A673 (cell line): Measurements from ENCODE around the gene CTAGE1.

Experiments used
- EZH2 ChIP-seq: fragments of 200-600 bp; sonication (generic); IDR thresholded peaks from 2 replicates; pipeline ENCODE4 v1.6.1; 2017; ENCODE audit warnings: borderline replicate concordance, low read depth, mild to moderate bottlenecking, mixed read lengths, antibody characterized with exemption, low read length; ENCODE audit not compliant: poor library complexity, severe bottlenecking
- TF ChIP-seq, protein P1 (sequence below): fragments of 300-800, 200-600 bp; sonication (generic); conservative IDR thresholded peaks from 2 replicates; pipeline ENCODE4 v1.5.1; 2017; ENCODE audit warnings: low read depth, mild to moderate bottlenecking, antibody characterized with exemption, low read length, moderate library complexity, mixed read lengths

DNA sequence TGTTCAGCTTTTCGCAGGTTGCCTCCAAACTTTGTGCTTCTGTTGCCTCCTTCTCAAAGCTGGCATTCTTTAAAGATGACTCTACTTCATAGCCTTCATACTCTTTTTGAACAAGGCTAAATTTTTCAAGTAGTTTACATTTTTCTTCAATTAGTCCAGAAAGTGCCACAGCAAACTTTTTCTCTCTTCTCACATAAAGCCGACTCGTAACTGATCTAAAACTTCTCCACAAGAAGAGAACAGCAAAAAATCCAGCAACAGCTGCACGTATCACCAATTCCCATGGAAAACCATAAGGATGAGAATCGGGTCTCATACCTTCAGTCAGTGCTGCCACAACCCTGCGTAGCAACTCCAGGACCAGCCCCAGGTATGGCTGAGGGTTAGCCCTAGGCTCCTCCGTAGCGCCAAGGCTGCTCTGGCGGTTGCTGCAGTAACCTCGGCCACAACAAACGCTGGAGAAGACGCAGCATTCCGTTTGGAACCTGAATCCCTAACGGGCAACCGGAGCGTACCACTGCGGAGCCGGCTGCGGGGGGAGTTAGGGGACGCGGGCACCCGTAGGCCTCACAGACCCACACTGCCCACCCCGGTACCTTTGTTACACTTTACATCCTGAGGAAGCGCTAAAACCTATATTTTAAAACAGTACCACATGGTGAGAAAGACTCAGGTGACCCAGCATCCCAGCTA is at the start of gene CTAGE1:
- TF ChIP-seq, protein P1, sequence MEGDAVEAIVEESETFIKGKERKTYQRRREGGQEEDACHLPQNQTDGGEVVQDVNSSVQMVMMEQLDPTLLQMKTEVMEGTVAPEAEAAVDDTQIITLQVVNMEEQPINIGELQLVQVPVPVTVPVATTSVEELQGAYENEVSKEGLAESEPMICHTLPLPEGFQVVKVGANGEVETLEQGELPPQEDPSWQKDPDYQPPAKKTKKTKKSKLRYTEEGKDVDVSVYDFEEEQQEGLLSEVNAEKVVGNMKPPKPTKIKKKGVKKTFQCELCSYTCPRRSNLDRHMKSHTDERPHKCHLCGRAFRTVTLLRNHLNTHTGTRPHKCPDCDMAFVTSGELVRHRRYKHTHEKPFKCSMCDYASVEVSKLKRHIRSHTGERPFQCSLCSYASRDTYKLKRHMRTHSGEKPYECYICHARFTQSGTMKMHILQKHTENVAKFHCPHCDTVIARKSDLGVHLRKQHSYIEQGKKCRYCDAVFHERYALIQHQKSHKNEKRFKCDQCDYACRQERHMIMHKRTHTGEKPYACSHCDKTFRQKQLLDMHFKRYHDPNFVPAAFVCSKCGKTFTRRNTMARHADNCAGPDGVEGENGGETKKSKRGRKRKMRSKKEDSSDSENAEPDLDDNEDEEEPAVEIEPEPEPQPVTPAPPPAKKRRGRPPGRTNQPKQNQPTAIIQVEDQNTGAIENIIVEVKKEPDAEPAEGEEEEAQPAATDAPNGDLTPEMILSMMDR, result no peak
- TF ChIP-seq EZH2, result no peak
